Glomerular visceral epithelial cell (primary cell): ENCODE measurements around the gene SPRED3.
A peak's percentile ranks its signal among the peaks of the same experiment; 100 is the strongest.
"Not testable (repeated sequence)": the region's sequence is repeated elsewhere in the genome, so short reads cannot be mapped to it uniquely, and the experiment has no call there.

ENCODE experiments used
- DNase-seq: peaks from one replicate; pipeline ENCODE4 v3.0.0-alpha.2; 2016; ENCODE audit errors: extremely low spot score

The SPRED3 gene

DNA sequence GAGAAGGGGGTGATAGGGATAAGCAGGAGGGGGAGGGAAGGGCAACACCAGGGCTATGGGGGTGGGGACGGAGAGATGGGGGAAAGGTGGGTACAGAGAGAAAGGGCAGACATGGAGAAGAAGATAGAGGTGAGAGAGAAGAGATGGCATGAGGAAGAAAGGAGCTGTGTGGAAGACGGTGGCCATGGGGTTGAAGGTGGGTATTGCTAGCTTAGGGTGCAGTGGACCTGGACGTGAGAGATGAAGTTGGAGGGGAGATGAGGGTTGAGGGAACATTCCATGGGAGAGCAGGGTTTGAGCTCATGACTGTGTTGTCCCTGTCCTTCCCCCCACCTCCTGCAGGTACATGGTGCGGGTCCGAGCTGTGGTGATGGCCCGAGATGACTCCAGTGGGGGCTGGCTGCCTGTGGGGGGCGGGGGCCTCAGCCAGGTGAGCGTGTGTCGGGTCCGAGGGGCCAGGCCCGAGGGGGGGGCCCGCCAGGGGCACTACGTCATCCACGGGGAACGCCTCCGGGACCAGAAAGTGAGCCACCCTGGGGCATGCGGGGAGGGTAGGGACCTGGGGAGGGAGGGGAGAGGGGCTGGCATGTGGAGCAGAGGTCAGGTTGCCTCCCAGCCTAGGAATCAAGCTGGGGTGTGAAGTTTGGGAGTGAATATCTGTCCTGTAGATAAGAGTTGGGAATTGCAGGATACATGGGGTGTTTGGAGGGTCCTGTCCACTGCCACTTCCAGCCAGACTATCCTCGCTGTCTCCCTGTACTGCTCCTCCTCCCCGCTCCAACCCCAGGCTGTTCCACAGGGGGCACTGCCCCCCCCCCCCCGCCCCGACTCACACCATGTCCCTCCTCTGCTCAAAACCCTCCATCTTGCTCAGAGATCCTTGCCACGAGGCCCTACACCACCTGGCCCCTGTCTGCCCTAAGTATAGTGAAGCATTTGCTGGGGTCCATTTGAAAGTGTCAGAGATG lies 1.7 kb downstream of the SPRED3 start:
- DNase-seq: no peak

DNA sequence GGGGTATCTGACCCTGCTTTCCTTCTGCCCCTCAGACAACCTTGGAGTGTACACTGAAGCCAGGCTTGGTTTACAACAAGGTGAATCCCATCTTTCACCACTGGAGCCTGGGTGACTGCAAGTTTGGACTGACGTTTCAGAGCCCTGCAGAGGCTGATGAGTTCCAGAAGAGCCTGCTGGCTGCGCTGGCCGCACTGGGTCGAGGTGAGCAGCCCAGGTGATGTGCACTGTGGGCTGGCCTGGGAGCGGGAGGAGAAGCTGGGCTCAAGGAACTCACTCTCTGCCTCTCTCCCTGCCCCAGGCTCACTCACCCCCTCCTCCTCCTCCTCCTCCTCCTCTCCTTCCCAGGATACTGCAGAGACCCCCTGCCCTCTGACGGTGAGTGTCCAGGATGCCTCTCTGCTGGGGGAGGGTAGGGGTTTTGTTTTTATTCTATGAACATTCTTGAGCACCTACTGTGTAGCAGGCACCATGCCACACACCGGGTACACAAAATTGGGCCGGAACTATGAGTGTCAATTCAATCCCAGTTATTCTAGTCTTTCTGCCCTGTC lies 3.5 kb downstream of the SPRED3 start:
- DNase-seq: no peak

DNA sequence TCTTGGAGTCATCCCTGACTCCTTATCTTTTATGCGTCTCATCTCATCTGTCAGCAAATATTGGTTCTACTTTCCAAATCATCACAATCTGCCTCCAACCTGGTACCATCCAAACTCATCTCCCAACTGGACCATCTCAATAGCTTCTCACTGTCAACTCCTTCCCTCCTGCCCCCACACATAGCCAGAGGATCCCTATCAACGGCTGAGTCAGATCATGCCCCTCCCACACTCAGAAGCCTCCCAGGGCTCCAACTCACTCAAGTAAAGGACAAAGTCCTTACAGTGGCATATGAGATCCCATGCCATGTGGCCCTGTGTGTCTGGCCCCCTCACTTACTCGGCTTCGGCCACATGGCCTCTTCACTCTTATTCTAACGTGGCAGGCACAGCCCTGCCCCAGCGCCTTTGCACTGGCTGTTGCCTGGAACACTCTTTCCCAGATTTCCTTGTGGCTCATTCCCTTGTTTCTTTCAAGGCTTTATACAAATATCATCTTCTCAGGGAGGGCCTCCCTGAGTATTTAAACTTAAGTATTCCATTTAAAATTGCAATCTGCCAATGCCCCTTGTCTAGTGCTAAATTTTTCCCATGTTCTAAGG lies 4.3 kb downstream of the SPRED3 start:
- peak; percentile 31 for DNase-seq

DNA sequence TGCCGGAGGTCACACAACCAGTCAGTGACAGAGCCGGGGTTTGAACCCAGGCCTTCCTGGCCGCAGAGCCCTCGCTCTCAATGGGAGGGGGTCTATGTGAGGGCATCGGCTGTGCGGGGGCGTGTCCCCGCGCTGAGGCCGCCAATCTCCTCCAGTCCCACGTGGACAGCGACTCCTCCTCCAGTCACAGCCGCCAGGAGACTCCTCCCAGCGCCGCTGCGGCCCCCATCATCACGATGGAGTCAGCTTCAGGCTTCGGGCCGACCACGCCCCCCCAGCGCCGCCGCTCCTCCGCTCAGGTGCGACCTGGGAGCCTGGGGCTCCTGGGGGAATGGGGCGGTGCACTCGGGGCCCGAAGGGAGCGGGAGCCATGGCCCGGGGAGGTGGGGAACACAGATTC lies 6.0 kb downstream of the SPRED3 start:
- no peak for DNase-seq

DNA sequence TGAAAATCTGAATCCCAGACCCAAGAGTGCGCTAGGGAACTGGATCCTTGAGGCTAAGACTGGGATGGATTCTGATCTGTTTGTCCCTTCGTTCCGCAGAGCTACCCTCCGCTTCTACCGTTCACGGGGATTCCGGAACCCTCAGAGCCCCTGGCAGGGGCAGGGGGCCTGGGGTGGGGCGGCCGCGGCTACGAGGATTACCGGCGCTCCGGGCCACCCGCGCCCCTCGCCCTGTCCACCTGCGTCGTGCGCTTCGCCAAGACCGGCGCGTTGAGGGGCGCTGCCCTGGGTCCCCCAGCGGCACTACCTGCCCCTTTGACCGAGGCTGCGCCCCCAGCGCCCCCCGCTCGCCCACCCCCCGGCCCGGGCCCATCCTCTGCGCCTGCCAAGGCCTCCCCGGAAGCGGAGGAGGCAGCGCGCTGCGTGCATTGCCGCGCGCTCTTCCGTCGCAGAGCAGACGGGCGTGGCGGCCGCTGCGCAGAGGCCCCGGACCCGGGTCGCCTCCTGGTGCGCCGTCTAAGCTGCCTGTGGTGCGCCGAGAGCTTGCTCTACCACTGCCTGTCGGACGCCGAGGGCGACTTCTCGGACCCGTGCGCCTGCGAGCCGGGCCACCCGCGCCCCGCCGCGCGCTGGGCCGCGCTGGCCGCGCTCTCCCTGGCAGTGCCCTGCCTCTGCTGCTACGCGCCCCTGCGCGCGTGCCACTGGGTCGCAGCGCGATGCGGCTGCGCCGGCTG lies 7.1 kb downstream of the SPRED3 start:
- DNase-seq: no peak

DNA sequence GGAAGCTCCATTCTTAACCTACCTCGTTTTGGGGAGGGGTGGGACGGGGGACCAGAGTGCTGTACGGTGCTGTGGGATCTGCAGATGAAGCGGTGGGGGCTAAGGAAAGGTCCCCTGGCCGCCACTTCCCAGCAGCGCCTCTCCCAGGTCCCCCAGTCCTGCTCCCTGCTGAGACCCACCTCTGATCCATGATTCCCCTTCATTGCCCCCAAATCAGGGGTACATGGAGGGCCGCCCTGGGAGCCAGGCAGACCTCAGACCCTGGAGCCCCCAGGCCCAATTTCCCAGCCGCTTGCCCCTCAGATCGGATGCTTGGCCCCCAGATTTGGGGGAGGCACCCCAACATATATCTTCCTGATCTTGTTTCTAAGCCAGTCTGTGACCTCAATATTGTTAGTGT lies 10.6 kb downstream of the SPRED3 start:
- DNase-seq: no peak

DNA sequence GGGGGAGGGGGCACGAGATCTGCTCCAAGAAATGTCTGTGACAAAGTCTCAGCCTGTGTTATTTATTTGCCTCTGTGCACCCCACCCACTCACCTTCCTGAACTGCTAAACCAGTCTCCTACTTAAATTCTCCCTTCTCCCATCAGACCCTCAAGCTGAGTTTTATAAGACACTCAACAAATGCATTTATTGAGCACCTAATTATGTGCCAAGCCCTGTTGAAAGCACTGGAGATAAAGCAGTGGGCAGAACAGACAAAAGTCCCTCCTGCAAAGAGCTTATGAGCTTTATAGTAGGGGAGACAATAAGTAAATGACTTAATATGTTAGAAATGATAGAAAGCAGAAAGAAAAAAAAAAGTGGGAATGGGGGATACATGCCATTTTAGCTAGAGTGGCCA lies 11.0 kb downstream of the SPRED3 start:
- DNase-seq: no peak

DNA sequence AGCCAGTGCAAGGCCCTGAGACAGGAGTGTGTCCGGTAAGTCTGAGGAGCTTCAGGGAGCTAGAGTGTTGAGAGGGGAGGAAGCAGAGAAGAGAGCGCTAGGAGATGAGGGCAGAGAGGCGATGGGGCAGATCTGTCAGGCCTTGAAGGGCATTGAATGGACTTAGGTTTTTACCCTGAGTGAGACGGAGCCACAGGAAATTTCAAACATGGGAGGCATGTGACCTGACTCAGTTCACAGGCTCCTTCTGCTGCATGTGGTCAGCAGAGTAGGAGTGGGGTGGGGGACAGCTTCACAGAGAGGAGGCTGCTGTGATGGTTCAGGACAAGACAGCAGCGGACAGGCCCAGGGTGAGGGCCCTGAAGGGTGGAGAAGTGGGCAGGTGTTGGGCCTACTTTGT lies 11.9 kb downstream of the SPRED3 start:
- no peak for DNase-seq

DNA sequence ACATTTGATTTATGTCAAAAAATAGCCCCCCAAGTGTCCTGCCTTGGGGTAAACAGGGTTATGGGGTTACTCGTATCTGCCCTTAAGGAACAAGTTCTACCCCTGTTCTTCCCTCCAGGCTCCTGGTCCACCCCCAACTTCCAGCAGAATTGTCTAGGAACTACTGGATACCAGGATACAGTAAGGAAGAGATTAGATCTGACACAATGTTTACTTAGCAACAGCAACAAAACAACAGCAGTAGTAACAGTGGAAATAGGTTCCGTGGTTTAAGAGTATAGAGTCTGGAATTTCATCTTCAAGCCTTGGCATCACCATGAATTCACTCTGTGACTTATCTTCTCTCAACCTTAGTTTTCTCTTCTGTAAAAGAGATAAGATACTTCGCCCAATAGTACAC lies 12.7 kb downstream of the SPRED3 start:
- peak; percentile 26 for DNase-seq

DNA sequence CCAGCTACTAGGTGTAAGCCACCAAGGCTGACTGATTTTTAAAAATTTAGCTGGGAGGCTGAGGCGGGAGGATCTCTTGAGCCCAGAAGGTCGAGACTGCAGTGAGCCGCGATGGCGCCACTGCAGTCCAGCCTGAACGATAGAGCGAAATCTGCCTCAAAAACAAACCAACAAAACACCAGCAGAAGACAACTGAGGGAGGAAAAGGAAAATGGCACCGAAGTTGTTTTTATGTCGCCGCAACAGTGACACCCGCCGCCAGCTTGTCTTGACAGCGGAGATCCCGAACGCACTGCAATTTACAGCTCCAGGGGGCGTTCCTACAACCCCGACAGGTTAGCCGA lies 14.1 kb downstream of the SPRED3 start:
- no peak for DNase-seq

DNA sequence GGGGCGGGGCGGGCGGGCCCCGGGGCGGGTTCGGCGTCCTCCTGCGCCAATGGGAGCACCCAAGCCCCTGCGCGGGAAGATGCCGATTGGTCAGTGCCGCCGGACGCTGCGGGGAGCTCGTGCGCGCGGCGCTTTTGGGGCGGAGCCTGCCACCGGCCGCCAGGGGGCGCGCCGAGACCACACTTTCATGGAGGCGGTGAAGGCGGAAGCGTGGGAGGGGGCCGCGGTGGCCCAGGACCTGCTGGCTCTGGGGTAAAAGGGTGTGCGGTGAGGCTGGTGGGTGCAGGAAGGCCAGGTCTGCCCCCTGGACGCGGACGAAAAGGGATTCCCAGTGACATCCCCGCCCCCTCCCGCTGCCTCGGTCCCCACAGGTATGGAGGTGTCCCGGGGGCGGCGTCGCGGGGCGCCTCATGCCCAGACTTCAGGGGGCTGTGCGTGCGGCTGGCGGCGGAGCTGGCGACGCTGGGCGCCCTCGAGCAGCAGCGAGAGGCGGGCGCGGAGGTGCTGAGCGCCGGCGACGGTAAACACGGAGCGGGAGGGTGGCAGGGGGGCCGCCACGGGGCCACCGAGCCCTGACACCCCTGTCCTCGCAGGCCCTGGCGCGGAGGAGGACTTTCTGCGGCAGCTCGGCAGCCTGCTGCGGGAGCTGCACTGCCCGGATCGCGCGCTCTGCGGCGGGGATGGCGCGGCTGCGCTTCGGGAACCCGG lies 14.6 kb downstream of the SPRED3 start, which contains the start of gene FAM98C:
Gene FAM98C (plus strand): TSS at position 127 of the 708 bp plus-strand sequence. CDS start 61 bp downstream, at position 188.
- peak; percentile 98 for DNase-seq

DNA sequence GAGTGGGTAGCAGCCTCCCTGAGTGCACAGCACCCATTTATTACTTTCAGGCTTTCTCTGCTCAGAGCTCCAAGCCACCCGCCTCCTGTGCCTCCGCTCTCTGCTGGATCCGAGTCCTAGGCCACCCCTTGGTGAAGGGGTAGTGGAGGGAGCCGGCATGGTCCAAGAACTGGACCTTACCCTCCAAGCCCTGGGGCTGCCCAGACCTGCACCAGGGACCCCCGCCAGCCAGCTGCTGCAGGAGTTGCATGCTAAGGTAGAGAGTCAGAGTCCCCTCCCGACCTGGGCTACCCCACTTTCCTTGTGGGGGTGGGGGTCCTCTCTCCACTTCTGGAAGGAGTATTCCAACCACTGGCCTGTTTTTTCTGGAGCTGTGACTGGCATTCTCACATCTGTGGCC lies 16.4 kb downstream of the SPRED3 start:
- no peak for DNase-seq

DNA sequence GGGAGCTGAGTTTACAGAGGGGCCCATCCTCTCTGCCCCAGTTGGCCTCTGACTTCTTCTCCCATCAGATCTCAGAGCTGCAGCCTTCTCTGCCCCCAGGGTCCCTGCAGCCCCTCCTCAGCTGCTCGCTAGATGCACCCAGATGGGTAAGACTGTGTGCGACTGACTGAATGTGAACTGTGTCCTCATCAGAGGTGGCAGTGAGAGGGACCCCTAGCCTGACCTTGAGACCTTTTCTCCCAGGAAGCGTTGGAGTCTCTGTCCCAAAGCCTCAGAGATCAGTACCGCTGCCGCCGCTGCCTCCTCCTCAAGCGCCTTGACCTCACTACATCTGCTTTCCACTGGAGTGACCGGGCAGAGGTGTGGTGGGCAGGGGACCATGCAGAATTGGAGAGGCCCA lies 16.8 kb downstream of the SPRED3 start:
- DNase-seq: no peak

DNA sequence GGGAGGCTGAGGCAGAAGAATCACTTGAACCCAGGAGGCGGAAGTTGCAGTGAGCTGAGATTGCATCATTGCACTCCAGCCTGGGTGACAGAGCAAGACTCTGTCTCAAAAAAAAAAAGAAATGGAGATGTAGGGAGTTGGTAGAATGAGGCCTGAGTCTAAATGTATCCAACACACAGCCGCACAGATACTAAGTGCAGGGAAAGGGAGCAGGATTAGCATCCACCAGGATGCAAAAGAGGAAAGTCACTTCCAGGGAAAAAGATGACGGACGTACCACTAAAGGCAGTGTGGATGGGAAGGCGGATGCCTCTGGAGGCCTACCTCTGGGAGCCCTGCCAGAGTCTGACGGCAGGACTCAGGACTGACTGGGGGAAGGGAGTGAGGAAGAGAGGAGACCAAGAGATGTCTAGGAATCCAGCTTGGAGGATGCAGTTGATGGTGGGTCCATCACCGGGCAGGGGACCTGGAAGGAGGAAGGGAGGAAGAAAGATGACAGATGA lies 21.2 kb downstream of the SPRED3 start:
- no peak for DNase-seq

DNA sequence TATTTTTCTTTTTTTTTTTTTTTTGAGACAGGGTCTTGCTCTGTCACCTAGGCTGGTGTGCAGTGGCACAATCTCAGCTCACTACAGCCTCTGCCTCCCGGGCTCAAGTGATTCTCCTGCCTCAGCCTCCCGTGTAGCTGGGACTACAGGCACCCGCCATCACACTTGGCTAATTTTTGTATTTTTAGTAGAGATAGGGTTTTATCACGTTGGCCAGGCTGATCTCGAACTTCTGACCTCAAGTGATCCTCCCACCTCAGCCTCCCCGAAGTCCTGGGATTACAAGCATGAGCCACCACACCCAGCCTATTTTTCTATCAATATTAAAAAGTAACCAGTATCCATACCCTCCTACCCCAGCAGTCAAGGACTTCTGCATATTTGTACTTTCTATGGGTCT lies 21.9 kb downstream of the SPRED3 start:
- DNase-seq: not testable (repeated sequence)

DNA sequence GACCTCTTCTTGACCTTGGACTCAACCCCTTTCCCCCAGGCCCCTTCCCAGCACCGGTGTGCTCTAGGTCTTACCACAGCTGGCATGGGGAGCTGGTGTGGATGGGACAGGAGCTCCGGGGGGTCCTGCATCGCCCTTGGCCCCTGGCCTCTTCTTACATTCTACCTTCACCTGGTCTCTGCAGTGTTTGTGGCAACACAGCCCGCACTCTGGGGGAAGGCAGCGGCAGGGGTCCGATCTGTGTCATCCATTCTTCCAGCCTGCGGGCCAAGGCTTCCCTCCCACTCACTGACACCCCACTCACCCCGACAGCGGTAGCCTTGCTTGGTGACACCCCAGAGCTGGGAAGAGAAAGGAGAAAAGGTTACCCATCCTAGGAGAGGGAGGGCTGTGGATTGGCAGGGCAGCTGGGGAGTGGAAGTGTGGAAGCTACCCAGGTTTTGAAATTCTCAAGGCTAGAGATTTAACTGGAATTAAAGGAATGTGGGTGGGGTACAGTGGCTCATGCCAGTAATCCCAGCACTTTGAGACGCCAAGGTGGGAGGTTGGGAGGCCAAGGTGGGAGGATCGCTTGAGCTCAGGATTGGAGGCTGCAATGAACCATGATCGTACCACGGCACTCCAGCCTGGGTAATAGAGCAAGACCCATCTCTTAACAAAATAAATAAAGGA lies 22.7 kb downstream of the SPRED3 start:
- DNase-seq: no peak

DNA sequence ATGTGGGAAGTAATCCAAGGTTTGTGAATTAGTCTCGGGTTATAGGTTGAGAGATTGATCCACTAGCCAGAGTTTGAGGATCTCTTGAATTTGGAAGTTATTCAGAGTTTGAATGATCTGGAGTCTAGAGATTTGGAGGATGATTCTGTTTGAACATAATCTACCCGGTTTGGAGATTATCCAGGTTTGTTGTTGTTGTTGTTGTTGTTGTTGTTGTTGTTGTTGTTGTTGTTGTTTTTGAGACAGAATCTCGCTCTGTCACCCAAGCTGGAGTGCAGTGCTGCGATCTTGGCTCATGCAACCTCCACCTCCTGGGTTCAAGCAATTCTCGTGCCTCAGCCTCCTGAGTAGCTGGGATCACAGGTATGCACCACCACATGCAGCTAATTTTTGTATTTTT lies 23.4 kb downstream of the SPRED3 start:
- not testable (repeated sequence) for DNase-seq

DNA sequence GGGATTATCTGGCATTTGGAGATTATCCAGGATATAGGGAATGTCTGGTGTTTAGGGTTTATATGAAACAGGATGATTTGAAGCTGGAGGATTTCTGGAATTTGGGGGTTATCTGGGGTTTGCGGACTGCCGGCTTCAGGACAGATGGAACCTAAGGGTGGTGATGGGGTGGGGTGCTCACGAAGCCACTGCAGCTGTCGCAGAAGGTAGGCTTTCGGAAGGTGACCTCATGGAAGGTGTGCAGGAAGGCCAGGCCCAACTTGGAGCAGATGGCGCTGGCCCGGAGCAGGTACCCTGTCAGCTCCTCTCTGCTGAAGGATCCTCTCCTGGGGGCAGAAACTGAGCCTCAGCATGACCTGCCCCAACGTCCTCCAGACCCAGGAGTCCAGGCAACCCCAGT lies 24.0 kb downstream of the SPRED3 start:
- DNase-seq: no peak

DNA sequence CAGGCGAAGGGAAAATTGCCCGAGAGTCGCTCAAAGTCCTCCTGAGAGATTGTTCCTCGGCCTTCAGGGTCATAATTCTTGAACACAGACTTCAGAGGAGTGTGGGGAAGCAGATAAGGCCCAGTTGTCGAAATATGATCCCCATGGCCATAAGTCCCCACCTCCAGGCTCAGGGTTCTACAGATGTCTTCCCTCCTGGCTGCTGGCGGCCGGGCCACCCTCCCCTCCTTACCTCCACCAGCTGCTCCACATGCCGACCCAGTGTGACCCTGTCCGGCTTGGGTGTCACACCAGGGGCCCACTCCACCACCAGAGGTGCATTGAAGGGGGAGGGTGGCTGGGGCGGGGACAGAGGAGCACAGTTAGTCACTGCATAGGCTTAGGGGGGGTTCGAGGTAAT lies 24.5 kb downstream of the SPRED3 start:
- DNase-seq: no peak

DNA sequence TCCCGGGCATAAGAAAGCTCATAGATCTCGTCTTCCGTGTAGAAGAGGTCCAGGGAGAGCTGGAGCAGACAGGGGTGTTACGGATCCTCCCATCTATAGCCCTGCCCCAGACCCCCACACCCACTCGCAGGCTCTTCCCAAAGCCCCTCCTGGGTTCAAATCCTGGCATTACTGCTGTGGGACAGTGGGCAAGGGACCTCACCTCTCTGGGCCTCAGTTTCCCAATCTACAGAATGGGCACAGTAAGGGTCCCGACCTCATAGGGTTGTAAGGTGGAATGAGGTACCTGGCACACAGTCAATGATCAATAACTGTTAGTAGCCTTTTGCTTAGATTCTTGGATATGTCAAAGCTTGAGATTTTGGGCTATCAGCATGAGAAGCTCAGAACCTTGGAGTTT lies 24.9 kb downstream of the SPRED3 start:
- DNase-seq: no peak

DNA sequence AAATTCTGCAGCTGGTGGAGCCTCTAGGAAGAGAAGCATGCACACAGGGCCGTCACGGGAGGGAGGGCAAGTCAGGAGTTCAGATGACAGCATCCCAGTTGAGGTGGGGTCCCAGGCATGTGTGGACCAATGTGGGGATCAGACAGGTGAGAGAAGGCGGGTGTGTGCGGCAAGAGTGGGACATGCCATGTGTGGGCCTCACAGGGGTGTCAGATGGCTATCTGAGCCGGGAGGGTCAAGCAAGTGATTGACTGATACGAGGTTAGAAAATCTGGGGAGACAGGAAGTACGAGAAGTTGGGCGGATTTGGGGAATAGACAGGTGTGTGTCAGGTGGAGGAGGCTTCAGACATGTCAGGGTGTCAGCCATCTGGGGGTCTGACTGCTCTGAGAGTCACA lies 28.6 kb downstream of the SPRED3 start:
- no peak for DNase-seq
